Smooth muscle cell (in vitro differentiated cells): ENCODE data around the gene DNPH1. TPM values are rescaled to one million over a fixed set of nuclear protein-coding genes. Genes with fewer than 3 reads are reported as not detected.

Experiments used
- DNase-seq: peaks from one replicate; lab custom pipeline; 2025; ENCODE audit not compliant: unreplicated experiment; lab: John Stamatoyannopoulos, UW
- H2AFZ ChIP-seq: fragments of 200-600 bp; sonication (generic); 2 replicates; pipeline ENCODE4 v1.6.0; 2016; ENCODE audit warnings: antibody characterized with exemption, low read depth, mild to moderate bottlenecking
- H3F3A ChIP-seq: fragments of 200-600 bp; sonication (generic); 2 replicates; pipeline ENCODE4 v1.6.0; 2017; ENCODE audit warnings: antibody characterized with exemption, low read depth
- H3K27ac ChIP-seq: fragments of 200-600 bp; sonication (generic); 2 replicates; pipeline ENCODE4 v1.5.1; 2016; ENCODE audit warnings: low read depth, mild to moderate bottlenecking
- H3K27me3 ChIP-seq: fragments of 200-600 bp; sonication (generic); 2 replicates; pipeline ENCODE4 v1.6.1; 2016; ENCODE audit warnings: low read depth, mild to moderate bottlenecking
- H3K36me3 ChIP-seq: fragments of 200-600 bp; sonication (generic); 2 replicates; pipeline ENCODE4 v1.5.1; 2016; ENCODE audit warnings: low read depth
- H3K4me1 ChIP-seq: fragments of 200-600 bp; sonication (generic); 2 replicates; pipeline ENCODE4 v1.5.1; 2016; ENCODE audit warnings: low read depth
- H3K4me2 ChIP-seq: fragments of 200-600 bp; sonication (generic); 2 replicates; pipeline ENCODE4 v1.6.0; 2016; ENCODE audit warnings: mild to moderate bottlenecking
- H3K4me3 ChIP-seq: fragments of 200-600 bp; sonication (generic); 2 replicates; pipeline ENCODE4 v1.5.1; 2016; ENCODE audit warnings: mild to moderate bottlenecking
- H3K79me2 ChIP-seq: fragments of 200-600 bp; sonication (generic); 2 replicates; pipeline ENCODE4 v1.6.0; 2016; ENCODE audit warnings: low read depth, mild to moderate bottlenecking
- H3K9ac ChIP-seq: fragments of 200-600 bp; sonication (generic); 2 replicates; pipeline ENCODE4 v1.6.0; 2016; ENCODE audit warnings: low read depth
- H3K9me3 ChIP-seq: fragments of 200-600 bp; sonication (generic); replicated peaks from 2 replicates; pipeline ENCODE4 v1.5.1; 2016; ENCODE audit warnings: low read depth
- H4K20me1 ChIP-seq: fragments of 200-600 bp; sonication (generic); 2 replicates; pipeline ENCODE4 v1.6.0; 2016; ENCODE audit warnings: low read depth
- WGBS: methylation state at CpG from one replicate; pipeline ENCODE4 v1.1.7; 2016; ENCODE audit warnings: low lambda C conversion rate; 5-methylcytosine and 5-hydroxymethylcytosine counted together
- polyA plus RNA-seq: library from polyadenylated mRNA; unstranded; fragments of >200 nt; fragmentation: Nextera tagmentation; extraction: Ambion mirVana; gene quantifications from 2 replicates; pipeline ENCODE4 v1.2.1, GENCODE V29; 2016
- total RNA-seq: library from RNA; depleted of rRNA; stranded (reverse); fragments of >200 nt; gene quantifications from 2 replicates; pipeline ENCODE4 v1.2.3, GENCODE V29; 2014
- TF ChIP-seq, protein P1 (sequence below): fragments of 200-600 bp; sonication (generic); IDR thresholded peaks from 2 replicates; pipeline ENCODE4 v1.5.1; 2017; ENCODE audit warnings: borderline replicate concordance, mild to moderate bottlenecking, antibody characterized with exemption; ENCODE audit not compliant: insufficient read depth, poor library complexity, severe bottlenecking

The DNPH1 gene
- total and polyA plus RNA-seq, 2 experiments from 2014 or later: 33.8 to 82.1 TPM

DNA sequence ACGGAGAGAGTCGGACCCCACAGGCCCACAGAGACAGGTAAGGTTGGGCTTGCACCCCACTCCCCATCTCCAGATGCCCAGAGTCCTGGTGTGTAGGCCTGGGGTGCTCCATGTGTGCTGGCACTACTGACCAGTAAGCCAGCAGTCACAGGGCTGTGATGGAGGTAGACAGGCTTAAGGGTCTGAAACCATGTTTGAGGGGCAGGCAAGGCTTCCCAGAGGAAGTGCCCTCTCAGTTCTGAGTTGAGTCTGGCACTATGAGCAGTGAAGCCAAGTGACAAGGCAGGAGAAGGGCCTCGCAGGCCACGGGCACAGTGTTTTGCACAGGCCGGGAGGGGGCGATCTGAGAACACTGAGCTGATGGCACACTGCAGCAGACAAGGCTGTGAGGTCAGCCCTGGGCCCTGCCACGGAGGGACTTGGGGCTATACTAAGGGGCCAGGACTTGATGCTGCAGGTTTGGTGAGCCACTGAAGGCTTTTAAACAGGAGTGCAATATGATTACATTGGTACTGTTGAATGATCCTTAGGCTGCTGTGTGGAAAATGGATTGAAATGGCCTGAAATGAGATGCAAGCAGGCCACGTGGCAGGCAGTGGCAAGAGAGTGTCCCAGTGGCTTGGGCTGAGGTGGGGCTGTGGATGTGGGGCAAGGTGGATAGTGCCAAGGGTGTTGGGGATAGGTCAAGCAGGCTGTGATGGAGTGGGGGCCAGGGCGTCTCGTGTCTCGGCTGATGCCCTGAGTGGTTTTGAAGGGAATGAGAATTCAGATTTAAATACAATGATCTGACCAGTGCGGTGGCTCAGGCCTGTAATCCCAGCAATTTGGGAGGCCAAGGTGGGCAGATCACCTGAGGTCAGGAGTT, 34.3 kb upstream of the DNPH1 start:
- Histone ChIP-seq H3K27ac (no peak overlapping the region), H3K9me3 (no peaks in the 10 kb centered on the region), H3K4me2 (no peak overlapping the region), H3K27me3 (no peaks in the 10 kb centered on the region), H3K4me1 (no peaks in the 10 kb centered on the region), H3K9ac (no peak overlapping the region), H3K36me3 (no peaks in the 10 kb centered on the region), H3K4me3 (no peak overlapping the region), H2AFZ (no peak overlapping the region), H3K79me2 (no peaks in the 10 kb centered on the region), H3F3A (no peaks in the 10 kb centered on the region), H4K20me1 (no peaks in the 10 kb centered on the region)
- peak; percentile 40 for DNase-seq
- 59% methylated on average over 12 of the region's 12 CpGs for WGBS
- TF ChIP-seq, protein P1, sequence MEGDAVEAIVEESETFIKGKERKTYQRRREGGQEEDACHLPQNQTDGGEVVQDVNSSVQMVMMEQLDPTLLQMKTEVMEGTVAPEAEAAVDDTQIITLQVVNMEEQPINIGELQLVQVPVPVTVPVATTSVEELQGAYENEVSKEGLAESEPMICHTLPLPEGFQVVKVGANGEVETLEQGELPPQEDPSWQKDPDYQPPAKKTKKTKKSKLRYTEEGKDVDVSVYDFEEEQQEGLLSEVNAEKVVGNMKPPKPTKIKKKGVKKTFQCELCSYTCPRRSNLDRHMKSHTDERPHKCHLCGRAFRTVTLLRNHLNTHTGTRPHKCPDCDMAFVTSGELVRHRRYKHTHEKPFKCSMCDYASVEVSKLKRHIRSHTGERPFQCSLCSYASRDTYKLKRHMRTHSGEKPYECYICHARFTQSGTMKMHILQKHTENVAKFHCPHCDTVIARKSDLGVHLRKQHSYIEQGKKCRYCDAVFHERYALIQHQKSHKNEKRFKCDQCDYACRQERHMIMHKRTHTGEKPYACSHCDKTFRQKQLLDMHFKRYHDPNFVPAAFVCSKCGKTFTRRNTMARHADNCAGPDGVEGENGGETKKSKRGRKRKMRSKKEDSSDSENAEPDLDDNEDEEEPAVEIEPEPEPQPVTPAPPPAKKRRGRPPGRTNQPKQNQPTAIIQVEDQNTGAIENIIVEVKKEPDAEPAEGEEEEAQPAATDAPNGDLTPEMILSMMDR: peak; percentile 66

DNA sequence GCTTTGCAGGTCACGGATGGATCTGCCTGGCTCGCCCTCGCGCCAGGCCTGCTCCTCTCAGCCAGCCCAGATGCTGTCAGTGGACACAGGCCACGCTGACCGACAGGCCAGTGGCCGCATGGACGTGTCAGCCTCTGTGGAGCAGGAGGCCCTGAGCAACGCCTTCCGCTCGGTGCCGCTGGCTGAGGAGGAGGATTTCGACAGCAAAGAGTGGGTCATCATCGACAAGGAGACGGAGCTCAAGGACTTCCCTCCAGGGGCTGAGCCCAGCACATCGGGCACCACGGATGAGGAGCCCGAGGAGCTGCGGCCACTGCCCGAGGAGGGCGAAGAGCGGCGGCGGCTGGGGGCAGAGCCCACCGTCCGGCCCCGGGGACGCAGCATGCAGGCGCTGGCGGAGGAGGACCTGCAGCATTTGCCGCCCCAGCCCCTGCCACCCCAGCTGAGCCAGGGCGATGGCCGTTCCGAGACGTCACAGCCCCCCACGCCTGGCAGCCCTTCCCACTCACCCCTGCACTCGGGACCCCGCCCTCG, 33.6 kb upstream of the DNPH1 start:
- TF ChIP-seq, protein P1: no peak
- Histone ChIP-seq H3K27me3 (no peaks in the 10 kb centered on the region), H2AFZ (no peak overlapping the region), H3K4me3 (no peak overlapping the region), H3K27ac (no peak overlapping the region), H3K4me1 (no peaks in the 10 kb centered on the region), H3K9ac (no peak overlapping the region), H3K79me2 (no peaks in the 10 kb centered on the region), H3K36me3 (no peaks in the 10 kb centered on the region), H3F3A (no peaks in the 10 kb centered on the region), H4K20me1 (no peaks in the 10 kb centered on the region), H3K4me2 (no peak overlapping the region), H3K9me3 (no peaks in the 10 kb centered on the region)
- DNase-seq: no peak
- 94% methylated on average over 38 of the region's 39 CpGs for WGBS

DNA sequence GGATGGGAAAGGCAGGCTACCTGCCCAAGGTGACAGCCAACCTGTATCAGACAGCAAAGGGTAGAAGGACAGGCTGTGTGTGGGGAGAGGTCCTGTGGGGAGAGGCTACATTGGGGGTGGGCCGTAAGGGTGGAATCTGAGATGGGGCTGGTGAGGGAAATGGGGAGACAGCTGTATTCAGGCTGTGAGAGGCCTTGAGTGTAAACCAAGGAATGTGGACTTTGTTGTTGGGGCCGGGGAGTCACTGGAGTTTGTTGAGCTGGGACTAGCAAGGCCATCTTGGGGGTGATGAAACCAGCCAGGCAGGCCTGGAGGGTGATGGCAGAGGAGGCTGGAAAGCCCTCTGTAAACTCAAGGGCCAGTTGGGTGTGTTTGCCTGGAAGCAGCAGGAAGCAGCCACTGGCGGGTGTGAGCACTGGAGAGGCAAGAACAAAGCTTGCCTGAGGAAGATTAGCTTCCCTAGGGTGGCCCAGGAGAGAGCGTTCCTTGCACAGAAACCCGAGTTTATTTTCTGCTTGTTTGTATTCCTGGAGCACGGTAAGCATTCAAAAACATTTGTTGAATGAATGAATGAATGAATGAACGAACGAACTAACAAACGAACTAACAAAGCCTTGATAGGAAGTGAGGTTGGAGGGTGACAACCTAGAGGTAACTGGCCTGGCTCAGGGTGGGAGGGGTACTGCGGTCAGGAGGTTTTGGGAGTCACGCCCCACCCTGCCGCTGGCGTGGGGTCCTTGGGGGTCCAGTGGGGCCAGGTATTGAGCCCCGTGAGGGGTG, 32.9 kb upstream of the DNPH1 start:
- Histone ChIP-seq H3F3A (no peaks in the 10 kb centered on the region), H3K27ac (no peak overlapping the region), H3K36me3 (no peaks in the 10 kb centered on the region), H3K9me3 (no peaks in the 10 kb centered on the region), H4K20me1 (no peaks in the 10 kb centered on the region), H3K4me3 (no peak overlapping the region), H3K9ac (no peak overlapping the region), H3K27me3 (no peaks in the 10 kb centered on the region), H2AFZ (no peak overlapping the region), H3K4me1 (no peaks in the 10 kb centered on the region), H3K79me2 (no peaks in the 10 kb centered on the region), H3K4me2 (no peak overlapping the region)
- WGBS: 91% methylated on average over 14 of the region's 14 CpGs
- no peak for DNase-seq
- TF ChIP-seq, protein P1: no peak
